Measurements from ENCODE around the gene TEX264.
"Not testable (repeated sequence)": the region's sequence is repeated elsewhere in the genome, so short reads cannot be mapped to it uniquely, and the experiment has no call there.

TEX264 gene

GRCh38 chr3:51642462-51642861, 28.6 kb upstream of the TEX264 start:
- peak; percentile 36 for TF ChIP-seq CTCF (conservative IDR thresholded peaks at IDR 0.05; ENCODE audit: control insufficient read depth, insufficient read depth, low read depth, low read length)
- no peak overlapping the region for H3K4me3 ChIP-seq (ENCODE audit: control insufficient read depth, low read depth, low read length)
- DNase-seq (ENCODE audit: low read depth) = peak; percentile 16

- DNase-seq (ENCODE audit: low read depth) = peak; percentile 21
- no peak for TF ChIP-seq CTCF (conservative IDR thresholded peaks at IDR 0.05; ENCODE audit: control insufficient read depth, insufficient read depth, low read depth, low read length)
Observed at GRCh38 chr3:51646091-51646490, 25.0 kb upstream of the TEX264 start.

GRCh38 chr3:51652103-51652502, 18.9 kb upstream of the TEX264 start:
- not testable (repeated sequence) for H3K4me3 ChIP-seq (ENCODE audit: control insufficient read depth, low read depth, low read length); DNase-seq (ENCODE audit: low read depth)

More at GRCh38 chr3:51646091-51646490, 25.0 kb upstream of the TEX264 start:
- no peak overlapping the region for H3K4me3 ChIP-seq (ENCODE audit: control insufficient read depth, low read depth, low read length)

- not testable (repeated sequence) for H3K4me3 ChIP-seq (ENCODE audit: control insufficient read depth, low read depth, low read length); DNase-seq (ENCODE audit: low read depth)
Observed at GRCh38 chr3:51653409-51653808, 17.6 kb upstream of the TEX264 start.

GRCh38 chr3:51657234-51657633, 13.8 kb upstream of the TEX264 start:
- TF ChIP-seq CTCF (conservative IDR thresholded peaks at IDR 0.05; ENCODE audit: control insufficient read depth, insufficient read depth, low read depth, low read length) = no peak
- no peak for DNase-seq (ENCODE audit: low read depth)
- H3K4me3 ChIP-seq (ENCODE audit: control insufficient read depth, low read depth, low read length) = no peak overlapping the region

GRCh38 chr3:51659942-51660341, 11.1 kb upstream of the TEX264 start:
- TF ChIP-seq CTCF (conservative IDR thresholded peaks at IDR 0.05; ENCODE audit: control insufficient read depth, insufficient read depth, low read depth, low read length) = no peak
- no peak for DNase-seq (ENCODE audit: low read depth)
- no peak overlapping the region for H3K4me3 ChIP-seq (ENCODE audit: control insufficient read depth, low read depth, low read length)

- H3K4me3 ChIP-seq (ENCODE audit: control insufficient read depth, low read depth, low read length) = no peak overlapping the region
- no peak for TF ChIP-seq CTCF (conservative IDR thresholded peaks at IDR 0.05; ENCODE audit: control insufficient read depth, insufficient read depth, low read depth, low read length)
- DNase-seq (ENCODE audit: low read depth) = no peak
Observed at GRCh38 chr3:51662456-51662855, 8.6 kb upstream of the TEX264 start.

- peak; percentile 5 for DNase-seq (ENCODE audit: low read depth)
- no peak for TF ChIP-seq CTCF (conservative IDR thresholded peaks at IDR 0.05; ENCODE audit: control insufficient read depth, insufficient read depth, low read depth, low read length)
- H3K4me3 ChIP-seq (ENCODE audit: control insufficient read depth, low read depth, low read length) = no peak overlapping the region
Observed at GRCh38 chr3:51668756-51669155, 2.3 kb upstream of the TEX264 start.
